ENCODE results near the gene ADAMTS17.

- TF ChIP-seq POLR2A (IDR thresholded peaks at IDR 0.05; ENCODE audit: low read length) (no peak), GATA1 (IDR thresholded peaks at IDR 0.05; ENCODE audit: low read depth, low read length) (no peak)
Measured at GRCh38 chr15:100245487-100245820, 96.3 kb downstream of the ADAMTS17 start.
